H1 (cell line): ENCODE data around the gene LBHD1. TPM values are rescaled to one million over a fixed set of nuclear protein-coding genes. Genes with fewer than 3 reads are reported as not detected.

Source experiments
- ASH2L ChIP-seq: fragments of 200-600, 300-600 bp; sonication (generic); IDR thresholded peaks from one replicate; pipeline ENCODE4 v1.7.1; 2017; ENCODE audit warnings: low read length
- BCL11A ChIP-seq, 2 experiments: IDR thresholded peaks; one replicate each; pipeline ENCODE4 v1.6.1; 2011; ENCODE audit warnings: low read depth in 2 of 2, low read length in 2 of 2, mild to moderate bottlenecking in 2 of 2
- CBX8 ChIP-seq: fragments of 300-800, 300-1000 bp; sonication (generic); IDR thresholded peaks from 2 replicates; pipeline ENCODE4 v1.7.1; 2016; ENCODE audit warnings: low read depth, low read length, borderline replicate concordance
- CHD1 ChIP-seq: IDR thresholded peaks from 2 replicates; pipeline ENCODE4 v1.6.1; 2012; ENCODE audit warnings: low read depth, low read length, improper control_type of control experiment
- EGR1 ChIP-seq: IDR thresholded peaks from 2 replicates; pipeline ENCODE4 v1.6.1; 2011; ENCODE audit warnings: low read depth, low read length, borderline replicate concordance
- JUND ChIP-seq: IDR thresholded peaks from 2 replicates; pipeline ENCODE4 v1.6.1; 2011; ENCODE audit warnings: mild to moderate bottlenecking, improper control_type of control experiment, low read length
- NANOG ChIP-seq: IDR thresholded peaks from 2 replicates; pipeline ENCODE4 v1.6.1; 2011; ENCODE audit warnings: low read length, low read depth, mild to moderate bottlenecking, inconsistent platforms; ENCODE audit not compliant: insufficient read depth, poor library complexity, severe bottlenecking
- PHF8 ChIP-seq: fragments of 200-600 bp; sonication (generic); conservative IDR thresholded peaks from 2 replicates; pipeline ENCODE4 v1.7.1; 2012; ENCODE audit warnings: low read depth, mild to moderate bottlenecking, inconsistent platforms, low read length, moderate library complexity
- POLR2A ChIP-seq, 2 experiments: IDR thresholded peaks; 1 replicate in 1 of 2; 2 replicates in 1 of 2; pipeline ENCODE4 v1.6.1; 2011; ENCODE audit warnings: low read depth in 2 of 2, low read length in 2 of 2, mild to moderate bottlenecking in 2 of 2; ENCODE audit errors: control extremely low read depth in 1 of 2
- RFX5 ChIP-seq: IDR thresholded peaks from 2 replicates; pipeline ENCODE4 v1.6.1; 2011; ENCODE audit warnings: low read depth, low read length, improper control_type of control experiment, borderline replicate concordance
- SIN3A ChIP-seq, 2 experiments: IDR thresholded peaks in 1 of 2; conservative IDR thresholded peaks in 1 of 2; 2 replicates each; pipeline ENCODE4 v1.6.1; 2011 to 2012; ENCODE audit warnings: low read length in 2 of 2, improper control_type of control experiment in 1 of 2, low read depth in 1 of 2, mild to moderate bottlenecking in 1 of 2
- SIRT6 ChIP-seq: IDR thresholded peaks from one replicate; pipeline ENCODE4 v1.7.1; 2012; ENCODE audit warnings: low read length, inconsistent platforms
- SIX5 ChIP-seq: IDR thresholded peaks from 2 replicates; pipeline ENCODE4 v1.6.1; 2011; ENCODE audit warnings: mild to moderate bottlenecking, low read depth, low read length
- SP1 ChIP-seq: IDR thresholded peaks from 2 replicates; pipeline ENCODE4 v1.6.1; 2011; ENCODE audit warnings: low read depth, low read length
- TAF1 ChIP-seq: IDR thresholded peaks from 2 replicates; pipeline ENCODE4 v1.6.1; 2011; ENCODE audit warnings: mild to moderate bottlenecking, low read depth, low read length
- TBP ChIP-seq: IDR thresholded peaks from 2 replicates; pipeline ENCODE4 v1.6.1; 2011; ENCODE audit warnings: low read depth, low read length, improper control_type of control experiment
- YY1 ChIP-seq: IDR thresholded peaks from 2 replicates; pipeline ENCODE4 v1.6.1; 2011; ENCODE audit warnings: low read depth, mild to moderate bottlenecking, low read length
- polyA plus RNA-seq, 7 experiments: library from polyadenylated mRNA; depleted of rRNA in 3 of 7; stranded (reverse) in 5 of 7; unstranded in 2 of 7; fragments of >200 nt in 5 of 7; fragments of 200-250 nt in 2 of 7; gene quantifications; 1 replicate in 5 of 7; 2 replicates in 1 of 7; 4 replicates in 1 of 7; pipeline versions ENCODE4 v1.2.1 to v1.2.3, GENCODE V29; 2011 to 2013; ENCODE audit warnings: missing spikeins in 2 of 7, mixed read lengths in 2 of 7
- total RNA-seq: library from RNA; stranded (reverse); fragmentation: NEBNext Ultra II Directional; extraction: Animal tissue kit (Norgen Biotek cat#: 25700); gene quantifications from 2 replicates; pipeline ENCODE4 v1.2.1, GENCODE V29; 2021
- TF ChIP-seq, protein P1 (sequence below): IDR thresholded peaks from 2 replicates; pipeline ENCODE4 v1.6.1; 2012; ENCODE audit warnings: low read length, inconsistent platforms
- TF ChIP-seq, protein P2 (sequence below): IDR thresholded peaks from 2 replicates; pipeline ENCODE4 v1.6.1; 2011; ENCODE audit warnings: low read depth, mild to moderate bottlenecking, low read length; ENCODE audit not compliant: insufficient read depth
- TF ChIP-seq, protein P3 (sequence below), 3 experiments: IDR thresholded peaks; 1 replicate in 2 of 3; 2 replicates in 1 of 3; pipeline versions ENCODE4 v1.5.1 to v1.6.1; 2011; ENCODE audit warnings: low read length in 3 of 3, mild to moderate bottlenecking in 3 of 3, inconsistent platforms in 2 of 3, low read depth in 1 of 3, moderate library complexity in 1 of 3; ENCODE audit not compliant: insufficient read depth in 1 of 3; ENCODE audit errors: control extremely low read depth in 1 of 3

The LBHD1 gene
- total and polyA plus RNA-seq, 2 of the 8 experiments (the other 6 are each of a cell fraction or from before 2014, with no cell fraction given) = 2.3 to 5.2 TPM

DNA sequence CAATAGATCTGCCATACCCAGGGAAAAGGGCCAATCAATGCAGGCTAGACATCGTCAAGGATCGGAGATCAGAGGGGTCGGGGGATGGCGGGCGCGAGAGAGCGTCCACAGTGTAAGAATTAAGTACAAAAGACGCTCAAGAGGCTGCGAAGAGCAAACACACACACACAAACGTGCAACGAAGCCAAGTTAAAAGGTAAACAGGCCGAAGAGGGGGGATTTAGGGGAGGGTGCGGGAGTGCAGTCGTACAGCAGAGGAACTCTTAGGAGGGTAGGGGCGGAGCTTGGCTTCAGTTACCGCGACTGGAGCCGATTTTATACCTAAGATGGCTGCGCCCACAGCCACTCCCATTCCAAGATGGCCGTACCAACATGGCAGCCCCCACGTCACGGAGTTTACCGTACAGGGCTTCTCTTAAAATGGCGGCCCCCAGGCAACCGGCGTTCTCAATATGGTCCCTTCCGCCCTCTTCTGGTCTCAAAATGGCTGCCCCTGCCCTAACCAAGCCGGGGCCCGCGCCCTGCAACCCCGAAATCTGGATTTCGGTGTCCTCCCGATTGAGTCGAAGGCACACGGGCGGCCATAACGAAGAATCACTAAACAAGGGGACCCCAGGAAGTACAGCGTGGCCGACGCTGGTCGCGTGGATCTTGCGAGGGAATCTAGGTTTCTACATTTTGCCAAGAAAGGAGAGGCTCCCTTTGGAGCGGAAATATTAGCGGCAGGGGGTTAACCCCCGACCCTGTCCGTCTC is 37.4 kb upstream of the LBHD1 start (continued):
- peak; percentile 82; the same call in 1 of the 2 replicates for TF ChIP-seq TBP
- peak; percentile 10 for TF ChIP-seq NANOG
- TF ChIP-seq SIN3A (conservative IDR thresholded peaks at IDR 0.05 in 1 of 2, IDR thresholded peaks at IDR 0.05 in 1 of 2; ENCODE audit: low read depth in 1 of 2, low read length in 2 of 2) = peak in 1 of 2 experiments; percentile 80; a peak in 2 of 4 replicates
- peak; percentile 44 for TF ChIP-seq EGR1
- TF ChIP-seq BCL11A (IDR thresholded peaks at IDR 0.05; ENCODE audit: low read depth in 2 of 2, low read length in 2 of 2) = no peak
- TF ChIP-seq TAF1 = peak; percentile 95
- TF ChIP-seq SIRT6 = no peak
- TF ChIP-seq SIX5 = peak; percentile 77
- no peak for TF ChIP-seq RFX5
- TF ChIP-seq, protein P1, sequence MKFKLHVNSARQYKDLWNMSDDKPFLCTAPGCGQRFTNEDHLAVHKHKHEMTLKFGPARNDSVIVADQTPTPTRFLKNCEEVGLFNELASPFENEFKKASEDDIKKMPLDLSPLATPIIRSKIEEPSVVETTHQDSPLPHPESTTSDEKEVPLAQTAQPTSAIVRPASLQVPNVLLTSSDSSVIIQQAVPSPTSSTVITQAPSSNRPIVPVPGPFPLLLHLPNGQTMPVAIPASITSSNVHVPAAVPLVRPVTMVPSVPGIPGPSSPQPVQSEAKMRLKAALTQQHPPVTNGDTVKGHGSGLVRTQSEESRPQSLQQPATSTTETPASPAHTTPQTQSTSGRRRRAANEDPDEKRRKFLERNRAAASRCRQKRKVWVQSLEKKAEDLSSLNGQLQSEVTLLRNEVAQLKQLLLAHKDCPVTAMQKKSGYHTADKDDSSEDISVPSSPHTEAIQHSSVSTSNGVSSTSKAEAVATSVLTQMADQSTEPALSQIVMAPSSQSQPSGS = peak; percentile 66; the same call in 1 of the 2 replicates
- peak; percentile 58 for TF ChIP-seq PHF8
- TF ChIP-seq SP1 = peak; percentile 85
- TF ChIP-seq, protein P2, sequence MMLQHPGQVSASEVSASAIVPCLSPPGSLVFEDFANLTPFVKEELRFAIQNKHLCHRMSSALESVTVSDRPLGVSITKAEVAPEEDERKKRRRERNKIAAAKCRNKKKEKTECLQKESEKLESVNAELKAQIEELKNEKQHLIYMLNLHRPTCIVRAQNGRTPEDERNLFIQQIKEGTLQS = peak; percentile 75
- TF ChIP-seq, protein P3, sequence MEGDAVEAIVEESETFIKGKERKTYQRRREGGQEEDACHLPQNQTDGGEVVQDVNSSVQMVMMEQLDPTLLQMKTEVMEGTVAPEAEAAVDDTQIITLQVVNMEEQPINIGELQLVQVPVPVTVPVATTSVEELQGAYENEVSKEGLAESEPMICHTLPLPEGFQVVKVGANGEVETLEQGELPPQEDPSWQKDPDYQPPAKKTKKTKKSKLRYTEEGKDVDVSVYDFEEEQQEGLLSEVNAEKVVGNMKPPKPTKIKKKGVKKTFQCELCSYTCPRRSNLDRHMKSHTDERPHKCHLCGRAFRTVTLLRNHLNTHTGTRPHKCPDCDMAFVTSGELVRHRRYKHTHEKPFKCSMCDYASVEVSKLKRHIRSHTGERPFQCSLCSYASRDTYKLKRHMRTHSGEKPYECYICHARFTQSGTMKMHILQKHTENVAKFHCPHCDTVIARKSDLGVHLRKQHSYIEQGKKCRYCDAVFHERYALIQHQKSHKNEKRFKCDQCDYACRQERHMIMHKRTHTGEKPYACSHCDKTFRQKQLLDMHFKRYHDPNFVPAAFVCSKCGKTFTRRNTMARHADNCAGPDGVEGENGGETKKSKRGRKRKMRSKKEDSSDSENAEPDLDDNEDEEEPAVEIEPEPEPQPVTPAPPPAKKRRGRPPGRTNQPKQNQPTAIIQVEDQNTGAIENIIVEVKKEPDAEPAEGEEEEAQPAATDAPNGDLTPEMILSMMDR (IDR thresholded peaks at IDR 0.05; ENCODE audit: control extremely low read depth in 1 of 3, insufficient read depth in 1 of 3, low read depth in 1 of 3, low read length in 3 of 3) = peak in 1 of 3 experiments; percentile 1; a peak in 1 of 4 replicates
- TF ChIP-seq YY1 = peak; percentile 100
- peak; percentile 65 for TF ChIP-seq CHD1
- TF ChIP-seq ASH2L = peak; percentile 78
- 0 out of 2 replicates have a peak, but pooled peaks have one; percentile 3 for TF ChIP-seq JUND
- peak; percentile 88 to 98 for TF ChIP-seq POLR2A (IDR thresholded peaks at IDR 0.05; ENCODE audit: control extremely low read depth in 1 of 2, low read depth in 2 of 2, low read length in 2 of 2)
- no peak for TF ChIP-seq CBX8
